Neural cell (in vitro differentiated cells): ENCODE results near the gene RPRD1A. TPM values are rescaled to one million over a fixed set of nuclear protein-coding genes. Genes with fewer than 3 reads are reported as not detected.

Experiments
- H2AFZ ChIP-seq: fragments of 200-600, 300-800 bp; sonication (generic), shearing (Covaris generic); 2 replicates; pipeline ENCODE4 v1.6.0; 2014; ENCODE audit warnings: low read depth, mild to moderate bottlenecking, antibody characterized with exemption, low read length, moderate library complexity
- H3F3A ChIP-seq: fragments of 200-600 bp; shearing (Covaris generic); 2 replicates; pipeline ENCODE4 v1.6.1; 2016; ENCODE audit warnings: mild to moderate bottlenecking, moderate library complexity, mixed read lengths, antibody characterized with exemption, low read length; ENCODE audit not compliant: insufficient read depth, poor library complexity, severe bottlenecking
- H3K27ac ChIP-seq: fragments of 200-600, 300-800 bp; sonication (generic), shearing (Covaris generic); 2 replicates; pipeline ENCODE4 v1.5.1; 2014; ENCODE audit warnings: mild to moderate bottlenecking, low read length, moderate library complexity
- H3K27me3 ChIP-seq: fragments of 300-800, 200-600 bp; sonication (generic), shearing (Covaris generic); 2 replicates; pipeline ENCODE4 v1.6.0; 2014; ENCODE audit warnings: mild to moderate bottlenecking, low read depth, low read length, moderate library complexity; ENCODE audit not compliant: insufficient read depth
- H3K36me3 ChIP-seq: fragments of 300-800, 200-600 bp; sonication (generic), shearing (Covaris generic); 2 replicates; pipeline ENCODE4 v1.5.1; 2014; ENCODE audit warnings: mild to moderate bottlenecking, antibody characterized with exemption, low read length, moderate library complexity; ENCODE audit not compliant: insufficient read depth
- H3K4me2 ChIP-seq: fragments of 300-800, 200-600 bp; sonication (generic), shearing (Covaris generic); 2 replicates; pipeline ENCODE4 v1.6.0; 2014; ENCODE audit warnings: mild to moderate bottlenecking, low read length
- H3K4me3 ChIP-seq: fragments of 300-800, 200-600 bp; sonication (generic), shearing (Covaris generic); 2 replicates; pipeline ENCODE4 v1.5.1; 2014; ENCODE audit warnings: mild to moderate bottlenecking, low read length, moderate library complexity
- H3K79me2 ChIP-seq: fragments of 200-600 bp; shearing (Covaris generic); replicated peaks from 2 replicates; pipeline ENCODE4 v1.6.0; 2014; ENCODE audit warnings: mild to moderate bottlenecking, low read length, moderate library complexity; ENCODE audit not compliant: insufficient read depth
- H3K9ac ChIP-seq: fragments of 300-800, 200-600 bp; sonication (generic), shearing (Covaris generic); 2 replicates; pipeline ENCODE4 v1.6.1; 2016; ENCODE audit warnings: mild to moderate bottlenecking, low read length, mixed read lengths
- H3K9me2 ChIP-seq: fragments of 200-600 bp; shearing (Covaris generic); 2 replicates; pipeline ENCODE4 v1.6.1; 2016; ENCODE audit warnings: mild to moderate bottlenecking, low read length, mixed read lengths; ENCODE audit not compliant: insufficient read depth
- H3K9me3 ChIP-seq: fragments of 200-600, 300-800 bp; sonication (generic), shearing (Covaris generic); 2 replicates; pipeline ENCODE4 v1.6.1; 2016; ENCODE audit warnings: mild to moderate bottlenecking, mixed run types, low read length, moderate library complexity, mixed read lengths
- H4K20me1 ChIP-seq: fragments of 200-600 bp; shearing (Covaris generic); 2 replicates; pipeline ENCODE4 v1.6.1; 2016; ENCODE audit warnings: mild to moderate bottlenecking, mixed run types; ENCODE audit not compliant: insufficient read depth
- CTCF ChIP-seq: fragments of 450-650 bp; IDR thresholded peaks from 2 replicates; pipeline ENCODE4 v1.5.1; 2014; ENCODE audit warnings: antibody characterized with exemption, mild to moderate bottlenecking, moderate library complexity; ENCODE audit not compliant: poor library complexity, severe bottlenecking
- EP300 ChIP-seq: fragments of 450-650 bp; conservative IDR thresholded peaks from 2 replicates; pipeline ENCODE4 v1.6.1; 2014; ENCODE audit warnings: antibody characterized with exemption, mild to moderate bottlenecking, moderate library complexity; ENCODE audit not compliant: poor library complexity, severe bottlenecking
- EZH2 ChIP-seq: fragments of 200-600, 300-800 bp; shearing (Covaris generic), sonication (generic); IDR thresholded peaks from 2 replicates; pipeline ENCODE4 v1.6.1; 2014; ENCODE audit warnings: antibody characterized with exemption, low read length, borderline replicate concordance, mild to moderate bottlenecking; ENCODE audit not compliant: insufficient read depth, poor library complexity, severe bottlenecking
- MXI1 ChIP-seq: fragments of 450-650 bp; conservative IDR thresholded peaks from 2 replicates; pipeline ENCODE4 v1.6.1; 2014; ENCODE audit warnings: antibody characterized with exemption, mild to moderate bottlenecking; ENCODE audit not compliant: poor library complexity, severe bottlenecking
- POLR2AphosphoS5 ChIP-seq: IDR thresholded peaks from 2 replicates; pipeline ENCODE4 v1.6.1; 2012
- RAD21 ChIP-seq: fragments of 450-650 bp; conservative IDR thresholded peaks from 2 replicates; pipeline ENCODE4 v1.6.1; 2014; ENCODE audit warnings: antibody characterized with exemption, mild to moderate bottlenecking, moderate library complexity
- REST ChIP-seq: IDR thresholded peaks from 2 replicates; pipeline ENCODE4 v1.6.1; 2012; ENCODE audit warnings: borderline replicate concordance
- SMC3 ChIP-seq: fragments of 450-650 bp; conservative IDR thresholded peaks from 2 replicates; pipeline ENCODE4 v1.6.1; 2014; ENCODE audit warnings: antibody characterized with exemption, mild to moderate bottlenecking, moderate library complexity; ENCODE audit not compliant: poor library complexity
- TAF1 ChIP-seq: IDR thresholded peaks from 2 replicates; pipeline ENCODE4 v1.6.1; 2012; ENCODE audit warnings: low read depth
- polyA plus RNA-seq: library from polyadenylated mRNA; depleted of rRNA; stranded (reverse); fragments of >200 nt; gene quantifications from 2 replicates; pipeline ENCODE4 v1.2.3, GENCODE V29; 2014

RPRD1A gene
- polyA plus RNA-seq, 1 donor from 2014 or later, result 129 TPM

- TF ChIP-seq EZH2, result no peak
- TF ChIP-seq MXI1, result no peak
These were observed 93.2 kb downstream of the RPRD1A start (continued) for GRCh38 chr18:35974181-35974580.

GRCh38 chr18:35973650-35974049 lies 93.7 kb downstream of the RPRD1A start:
- H4K20me1 ChIP-seq, result no peaks in the 10 kb centered on the region
- H3K9me2 ChIP-seq, result no peaks in the 10 kb centered on the region
- peaks cover 14% of the 10 kb centered on the region for H3K36me3 ChIP-seq
- H3K4me3 ChIP-seq, result peak overlapping the region; percentile 78
- no peaks in the 10 kb centered on the region for H3K27me3 ChIP-seq
- H3K9me3 ChIP-seq, result no peaks in the 10 kb centered on the region
- H3K9ac ChIP-seq, result peak overlapping the region; percentile 78
- H3K4me2 ChIP-seq, result peak overlapping the region; percentile 97
- H2AFZ ChIP-seq, result no peak overlapping the region
- peaks cover 21% of the 10 kb centered on the region for H3K79me2 ChIP-seq
- TF ChIP-seq POLR2AphosphoS5, result no peak
- no peaks in the 10 kb centered on the region for H3F3A ChIP-seq
- no peak overlapping the region for H3K27ac ChIP-seq

GRCh38 chr18:35972197-35973000 lies 95.0 kb downstream of the RPRD1A start, which contains the start of gene RMP24:
RMP24 (plus strand) TSS chr18:35972679.
- H3K4me3 ChIP-seq, result peak within 1 kb of the TSS; percentile 78
- peak within 1 kb of the TSS; percentile 97 for H3K4me2 ChIP-seq
- no peaks in the 10 kb centered on the region for H3K9me3 ChIP-seq
- H3K9ac ChIP-seq, result peak within 1 kb of the TSS; percentile 78
- peak within 1 kb of the TSS; percentile 93 for H3K27ac ChIP-seq
- H3K9me2 ChIP-seq, result no peaks in the 10 kb centered on the region
- peaks cover 21% of the 10 kb centered on the region for H3K79me2 ChIP-seq
- no peaks in the 10 kb centered on the region for H4K20me1 ChIP-seq
- H3K36me3 ChIP-seq, result peaks cover 8% of the 10 kb centered on the region
- H3F3A ChIP-seq, result no peaks in the 10 kb centered on the region
- TF ChIP-seq RAD21, result peak; percentile 50
- TF ChIP-seq EP300, result peak; percentile 49
- TF ChIP-seq MXI1, result peak; percentile 86
- peak; percentile 53 for TF ChIP-seq SMC3
- no peak for TF ChIP-seq CTCF
- no peak for TF ChIP-seq EZH2
- TF ChIP-seq TAF1, result peak; percentile 92
- TF ChIP-seq POLR2AphosphoS5, result peak; percentile 83
- TF ChIP-seq REST, result no peak
- no peaks in the 10 kb centered on the region for H3K27me3 ChIP-seq
- H2AFZ ChIP-seq, result peak within 1 kb of the TSS; percentile 95
